GM12891 (cell line): ENCODE results near the gene WFDC10B.
"Not testable (repeated sequence)": the region's sequence is repeated elsewhere in the genome, so short reads cannot be mapped to it uniquely, and the experiment has no call there.

Source experiments
- DNase-seq: peaks from one replicate; pipeline ENCODE4 v3.0.0; 2011; ENCODE audit warnings: low spot score; ENCODE audit not compliant: insufficient read length
- FAIRE-seq: peaks from 2 replicates; lab custom pipeline; 2011; peaks lifted over from hg19 to GRCh38; lab: Jason Lieb, UNC
- PAX5 ChIP-seq: IDR thresholded peaks from 2 replicates; pipeline ENCODE4 v1.6.1; 2011; ENCODE audit warnings: low read length, moderate library complexity, mild to moderate bottlenecking; ENCODE audit not compliant: insufficient read depth, severe bottlenecking
- POLR2A ChIP-seq: IDR thresholded peaks from 2 replicates; pipeline ENCODE4 v1.6.1; 2011; ENCODE audit warnings: low read depth, low read length, control low read depth
- POLR2AphosphoS5 ChIP-seq: IDR thresholded peaks from 2 replicates; pipeline ENCODE4 v1.6.1; 2011; ENCODE audit warnings: low read depth, low read length, control low read depth
- POU2F2 ChIP-seq: IDR thresholded peaks from 2 replicates; pipeline ENCODE4 v1.6.1; 2011; ENCODE audit warnings: low read depth, mild to moderate bottlenecking, control low read depth, low read length, moderate library complexity
- SPI1 ChIP-seq: IDR thresholded peaks from 2 replicates; pipeline ENCODE4 v1.6.1; 2011; ENCODE audit warnings: low read depth, low read length, control low read depth
- TAF1 ChIP-seq: IDR thresholded peaks from 2 replicates; pipeline ENCODE4 v1.6.1; 2011; ENCODE audit warnings: low read depth, low read length, control low read depth

WFDC10B gene

DNA sequence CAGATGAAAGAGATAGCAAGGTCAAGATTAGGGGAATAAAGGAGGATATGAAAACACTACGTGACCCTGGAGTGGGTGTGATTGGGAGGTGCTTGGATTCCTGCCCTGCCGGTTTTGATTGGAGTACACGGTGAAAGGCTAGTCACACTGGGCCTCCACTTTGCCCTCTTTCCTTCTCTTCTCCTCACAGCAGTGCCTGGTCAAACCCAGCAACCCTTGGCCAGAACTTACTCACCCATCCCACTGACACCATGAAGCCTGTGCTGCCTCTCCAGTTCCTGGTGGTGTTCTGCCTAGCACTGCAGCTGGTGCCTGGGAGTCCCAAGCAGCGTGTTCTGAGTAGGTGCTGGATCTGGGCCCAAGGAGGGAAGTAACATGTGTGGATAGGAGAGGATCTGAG is 2.9 kb downstream of the WFDC10B start, which contains the start of gene WFDC13:
Gene WFDC13, plus strand, starts transcription at position 166 of the 400 bp plus-strand sequence. Its CDS starts 86 bp downstream, at position 252.
- no peak for FAIRE-seq
- DNase-seq: no peak

GRCh38 chr20:45701104-45701503 is 3.7 kb downstream of the WFDC10B start:
- FAIRE-seq: no peak
- TF ChIP-seq POLR2A: no peak
- TF ChIP-seq SPI1: peak; percentile 92
- TF ChIP-seq POU2F2: no peak
- TF ChIP-seq PAX5: no peak
- TF ChIP-seq TAF1: no peak
- no peak for TF ChIP-seq POLR2AphosphoS5
- DNase-seq: no peak

More for the DNA sequence above, 2.9 kb downstream of the WFDC10B start, which contains the start of gene WFDC13:
- TF ChIP-seq SPI1 (no peak), POU2F2 (no peak), POLR2AphosphoS5 (no peak), TAF1 (no peak), PAX5 (no peak)

- FAIRE-seq (no peak), DNase-seq (no peak)
- TF ChIP-seq SPI1 (no peak), TAF1 (no peak), PAX5 (no peak), POLR2A (no peak), POU2F2 (no peak), POLR2AphosphoS5 (no peak)
Measured at GRCh38 chr20:45695496-45695895, 9.3 kb downstream of the WFDC10B start.

GRCh38 chr20:45693346-45693745 is 11.5 kb downstream of the WFDC10B start:
- not testable (repeated sequence) for DNase-seq, FAIRE-seq

DNA sequence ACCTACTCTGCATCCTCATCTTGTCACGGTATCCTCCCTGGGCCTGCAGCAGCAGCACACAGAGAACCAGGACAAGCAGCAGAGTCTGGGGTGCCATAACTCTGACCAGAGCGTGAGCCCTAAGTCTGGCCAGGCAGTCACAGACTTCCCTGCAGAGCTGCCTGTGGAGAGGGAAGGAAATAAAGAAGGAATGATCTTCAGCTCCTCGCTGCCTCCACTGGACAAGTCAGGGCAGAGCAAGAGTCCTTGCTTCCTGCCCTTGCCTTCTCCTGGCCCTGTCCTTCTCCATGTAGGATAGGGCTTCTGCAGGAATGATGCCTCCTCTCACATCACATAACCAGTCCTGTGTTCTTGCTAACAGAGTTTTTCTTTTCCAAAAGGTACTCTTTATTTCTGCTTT is 18.9 kb downstream of the WFDC10B start:
- FAIRE-seq: no peak
- DNase-seq: no peak
- TF ChIP-seq POLR2A (no peak), TAF1 (no peak), PAX5 (no peak), POLR2AphosphoS5 (no peak), POU2F2 (no peak), SPI1 (no peak)

GRCh38 chr20:45679650-45680049 is 25.2 kb downstream of the WFDC10B start:
- no peak for TF ChIP-seq POLR2AphosphoS5
- no peak for TF ChIP-seq POU2F2
- no peak for TF ChIP-seq POLR2A
- no peak for TF ChIP-seq SPI1
- TF ChIP-seq TAF1: no peak
- TF ChIP-seq PAX5: no peak
- DNase-seq (no peak), FAIRE-seq (no peak)

GRCh38 chr20:45672765-45673164 is 32.1 kb downstream of the WFDC10B start:
- TF ChIP-seq SPI1 (no peak), POLR2AphosphoS5 (no peak), TAF1 (no peak), PAX5 (no peak), POU2F2 (no peak), POLR2A (no peak)
- DNase-seq (no peak), FAIRE-seq (no peak)

DNA sequence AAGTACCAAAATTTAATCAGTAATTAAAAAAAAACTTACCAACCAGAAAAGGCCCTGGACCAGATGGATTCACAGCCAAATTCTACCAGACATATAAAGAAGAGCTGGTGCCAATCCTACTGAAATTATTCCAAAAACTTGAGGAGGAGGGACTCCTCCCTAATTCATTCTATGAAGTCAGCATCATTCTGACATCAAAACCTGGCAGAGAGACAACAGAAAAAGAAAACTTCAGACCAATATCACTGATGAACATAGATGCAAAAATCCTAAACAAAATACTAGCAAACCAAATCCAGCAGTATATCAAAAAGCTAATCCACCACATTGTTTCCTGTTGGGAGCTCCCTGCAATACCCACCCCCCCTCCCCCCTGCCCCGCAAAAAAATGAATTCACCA is 34.7 kb downstream of the WFDC10B start, which contains the start of gene WFDC11:
Gene WFDC11, minus strand, starts transcription at position 101 of the 400 bp plus-strand sequence. CDS start 19,639 bp downstream, outside the sequence.
- no peak for FAIRE-seq
- no peak for DNase-seq
- TF ChIP-seq POU2F2 (no peak), PAX5 (no peak), POLR2A (no peak), TAF1 (no peak), SPI1 (no peak), POLR2AphosphoS5 (no peak)

- not testable (repeated sequence) for FAIRE-seq, DNase-seq
Measured at GRCh38 chr20:45657038-45657437, 47.8 kb downstream of the WFDC10B start.

- DNase-seq, FAIRE-seq: not testable (repeated sequence)
Measured at GRCh38 chr20:45651726-45652125, 53.1 kb downstream of the WFDC10B start.

- TF ChIP-seq TAF1: no peak
- no peak for TF ChIP-seq PAX5
- TF ChIP-seq POU2F2: no peak
- TF ChIP-seq POLR2A: no peak
- no peak for TF ChIP-seq SPI1
- no peak for TF ChIP-seq POLR2AphosphoS5
- no peak for DNase-seq
- FAIRE-seq: no peak
Measured at GRCh38 chr20:45649312-45649863, 55.4 kb downstream of the WFDC10B start.
